NCI-H82 treated with DMSO at 0.1 percent for 48 hours (cell line): ENCODE data around the gene KCTD7.
A peak's percentile ranks its signal among the peaks of the same experiment; 100 is the strongest.
"Not testable (repeated sequence)": the region's sequence is repeated elsewhere in the genome, so short reads cannot be mapped to it uniquely, and the experiment has no call there.

Source experiments
- DNase-seq: peaks from one replicate; lab custom pipeline; 2025; ENCODE audit not compliant: unreplicated experiment; lab: John Stamatoyannopoulos, UW

The KCTD7 gene

GRCh38 chr7:66628361-66629221 lies at the start of gene KCTD7:
TSS of gene KCTD7 (plus strand) at chr7:66628881. CDS start at chr7:66629065, 184 bp downstream.
- DNase-seq = peak; percentile 81

- DNase-seq = not testable (repeated sequence)
Observed at GRCh38 chr7:66580380-66580779, 48.3 kb upstream of the KCTD7 start.

GRCh38 chr7:66582816-66583489 lies 45.7 kb upstream of the KCTD7 start:
- DNase-seq = not testable (repeated sequence)

- DNase-seq = no peak
Observed at GRCh38 chr7:66583490-66584110, 45.1 kb upstream of the KCTD7 start.

GRCh38 chr7:66586181-66586580 lies 42.5 kb upstream of the KCTD7 start:
- no peak for DNase-seq

- not testable (repeated sequence) for DNase-seq
Observed at GRCh38 chr7:66588226-66588625, 40.5 kb upstream of the KCTD7 start.

- DNase-seq = not testable (repeated sequence)
Observed at GRCh38 chr7:66588856-66589570, 39.7 kb upstream of the KCTD7 start.

- not testable (repeated sequence) for DNase-seq
Observed at GRCh38 chr7:66590302-66591057, 38.2 kb upstream of the KCTD7 start.

GRCh38 chr7:66591058-66591798 lies 37.5 kb upstream of the KCTD7 start:
- not testable (repeated sequence) for DNase-seq

GRCh38 chr7:66591799-66592596 lies 36.7 kb upstream of the KCTD7 start:
- peak; percentile 53 for DNase-seq

GRCh38 chr7:66592597-66593146 lies 36.0 kb upstream of the KCTD7 start:
- DNase-seq = not testable (repeated sequence)

- not testable (repeated sequence) for DNase-seq
Observed at GRCh38 chr7:66594082-66594481, 34.6 kb upstream of the KCTD7 start.

GRCh38 chr7:66597461-66597860 lies 31.2 kb upstream of the KCTD7 start:
- no peak for DNase-seq

- no peak for DNase-seq
Observed at GRCh38 chr7:66602159-66602558, 26.5 kb upstream of the KCTD7 start.

GRCh38 chr7:66604198-66604597 lies 24.5 kb upstream of the KCTD7 start:
- DNase-seq = no peak

- not testable (repeated sequence) for DNase-seq
Observed at GRCh38 chr7:66606540-66607291, 22.0 kb upstream of the KCTD7 start.

GRCh38 chr7:66609176-66609575 lies 19.5 kb upstream of the KCTD7 start:
- DNase-seq = no peak

GRCh38 chr7:66614596-66614995 lies 14.1 kb upstream of the KCTD7 start:
- DNase-seq = not testable (repeated sequence)
